ENCODE measurements around the gene RFNG. TPM values are rescaled to one million over a fixed set of nuclear protein-coding genes. Genes with fewer than 3 reads are reported as not detected.

RFNG gene
- total and polyA plus RNA-seq, 9 donors: 20.9 to 61.3 (median 44.7) TPM

GRCh38 chr17:82097184-82097918 lies 45.7 kb upstream of the RFNG start:
- no peak for TF ChIP-seq EP300 (IDR thresholded peaks at IDR 0.05)
- TF ChIP-seq, protein P1, sequence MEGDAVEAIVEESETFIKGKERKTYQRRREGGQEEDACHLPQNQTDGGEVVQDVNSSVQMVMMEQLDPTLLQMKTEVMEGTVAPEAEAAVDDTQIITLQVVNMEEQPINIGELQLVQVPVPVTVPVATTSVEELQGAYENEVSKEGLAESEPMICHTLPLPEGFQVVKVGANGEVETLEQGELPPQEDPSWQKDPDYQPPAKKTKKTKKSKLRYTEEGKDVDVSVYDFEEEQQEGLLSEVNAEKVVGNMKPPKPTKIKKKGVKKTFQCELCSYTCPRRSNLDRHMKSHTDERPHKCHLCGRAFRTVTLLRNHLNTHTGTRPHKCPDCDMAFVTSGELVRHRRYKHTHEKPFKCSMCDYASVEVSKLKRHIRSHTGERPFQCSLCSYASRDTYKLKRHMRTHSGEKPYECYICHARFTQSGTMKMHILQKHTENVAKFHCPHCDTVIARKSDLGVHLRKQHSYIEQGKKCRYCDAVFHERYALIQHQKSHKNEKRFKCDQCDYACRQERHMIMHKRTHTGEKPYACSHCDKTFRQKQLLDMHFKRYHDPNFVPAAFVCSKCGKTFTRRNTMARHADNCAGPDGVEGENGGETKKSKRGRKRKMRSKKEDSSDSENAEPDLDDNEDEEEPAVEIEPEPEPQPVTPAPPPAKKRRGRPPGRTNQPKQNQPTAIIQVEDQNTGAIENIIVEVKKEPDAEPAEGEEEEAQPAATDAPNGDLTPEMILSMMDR (IDR thresholded peaks at IDR 0.05): peak in 1 of 3 donors; percentile 9
- peak; percentile 37 to 74 (median 64) for DNase-seq
- WGBS, 3 donors: 1 to 3% (median 1%) methylated on average over 37 to 77 of the region's 77 CpGs
- Histone ChIP-seq H3K4me1 (ENCODE audit: insufficient read depth) (peaks cover 8% of the 10 kb centered on the region), H3K36me3 (no peaks in the 10 kb centered on the region), H3K4me3 (peak overlapping the region; percentile 72), H3K9me3 (no peaks in the 10 kb centered on the region), H3K27ac (peak overlapping the region; percentile 96 to 98), H3K27me3 (no peaks in the 10 kb centered on the region)
- intact Hi-C loops (cut with DNase I): no loop called here

GRCh38 chr17:82096709-82097183 lies 45.1 kb upstream of the RFNG start:
- DNase-seq: peak in 1 of 5 donors; percentile 11
- no peak for TF ChIP-seq EP300 (IDR thresholded peaks at IDR 0.05)
- Histone ChIP-seq H3K4me1 (ENCODE audit: insufficient read depth) (peaks cover 8% of the 10 kb centered on the region), H3K27me3 (no peaks in the 10 kb centered on the region), H3K36me3 (no peaks in the 10 kb centered on the region), H3K27ac (peak overlapping the region in 1 of 2 donors; percentile 98), H3K9me3 (no peaks in the 10 kb centered on the region), H3K4me3 (peak overlapping the region; percentile 72)
- intact Hi-C loops (cut with DNase I): no loop called here
- 43 to 58% (median 45%) methylated on average over 6 to 8 of the region's 8 CpGs for WGBS, 3 donors

DNA sequence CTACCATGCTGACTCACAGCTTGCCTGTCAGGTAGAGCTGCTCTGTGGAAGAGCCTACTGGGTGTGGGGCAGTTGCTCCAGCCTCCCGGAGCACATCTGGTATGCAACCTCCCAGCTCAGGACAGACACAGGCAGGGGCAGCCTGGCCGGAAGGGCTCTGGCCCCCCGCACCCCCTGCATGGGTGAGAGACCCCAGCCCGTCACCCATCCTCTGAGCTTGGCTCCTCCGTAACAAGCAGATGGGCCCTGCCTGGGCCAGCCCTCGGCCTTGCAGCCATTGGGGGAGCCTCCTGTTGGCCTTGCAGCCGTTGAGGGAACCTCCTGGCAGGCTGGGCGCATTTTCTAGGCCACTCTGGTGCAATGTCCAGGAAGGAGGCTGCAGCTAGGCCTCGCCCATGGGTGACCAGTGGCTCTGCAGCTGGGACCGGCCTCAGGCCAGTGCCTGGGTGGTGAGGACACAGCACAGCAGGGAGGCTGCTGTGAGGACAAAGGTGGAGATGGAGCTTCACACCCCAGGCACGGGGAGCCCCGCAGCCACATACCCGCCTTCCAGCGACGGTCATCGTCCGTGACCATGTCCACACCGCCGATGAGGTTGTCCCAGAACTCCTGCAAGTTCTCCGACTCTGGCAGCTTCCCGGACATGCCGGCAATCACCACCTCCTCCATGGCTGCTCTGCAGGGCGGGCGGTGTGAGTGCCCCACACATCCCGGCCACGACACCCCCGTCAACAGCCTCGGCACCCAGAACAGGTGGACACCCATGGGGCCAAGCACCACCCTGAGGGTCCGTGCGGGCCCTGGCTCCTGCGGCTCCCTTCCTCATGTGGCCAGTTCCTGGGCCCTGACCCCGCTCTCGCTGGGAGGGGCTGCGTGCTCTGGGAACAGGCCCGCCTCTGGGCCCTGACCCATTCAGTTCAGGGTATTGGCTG lies 44.4 kb upstream of the RFNG start:
- Histone ChIP-seq H3K27ac (no peak overlapping the region), H3K4me3 (no peak overlapping the region), H3K27me3 (no peaks in the 10 kb centered on the region), H3K9me3 (no peaks in the 10 kb centered on the region), H3K4me1 (ENCODE audit: insufficient read depth) (peaks cover 8% of the 10 kb centered on the region), H3K36me3 (no peaks in the 10 kb centered on the region)
- 83 to 89% (median 84%) methylated on average over 27 to 35 of the region's 35 CpGs for WGBS, 3 donors
- DNase-seq: peak; percentile 16 to 49 (median 36)
- TF ChIP-seq POLR2A (IDR thresholded peaks at IDR 0.05) (no peak), EP300 (IDR thresholded peaks at IDR 0.05) (no peak)
- TF ChIP-seq, protein P1 (IDR thresholded peaks at IDR 0.05): no peak
- intact Hi-C loops (cut with DNase I): no loop called here

DNA sequence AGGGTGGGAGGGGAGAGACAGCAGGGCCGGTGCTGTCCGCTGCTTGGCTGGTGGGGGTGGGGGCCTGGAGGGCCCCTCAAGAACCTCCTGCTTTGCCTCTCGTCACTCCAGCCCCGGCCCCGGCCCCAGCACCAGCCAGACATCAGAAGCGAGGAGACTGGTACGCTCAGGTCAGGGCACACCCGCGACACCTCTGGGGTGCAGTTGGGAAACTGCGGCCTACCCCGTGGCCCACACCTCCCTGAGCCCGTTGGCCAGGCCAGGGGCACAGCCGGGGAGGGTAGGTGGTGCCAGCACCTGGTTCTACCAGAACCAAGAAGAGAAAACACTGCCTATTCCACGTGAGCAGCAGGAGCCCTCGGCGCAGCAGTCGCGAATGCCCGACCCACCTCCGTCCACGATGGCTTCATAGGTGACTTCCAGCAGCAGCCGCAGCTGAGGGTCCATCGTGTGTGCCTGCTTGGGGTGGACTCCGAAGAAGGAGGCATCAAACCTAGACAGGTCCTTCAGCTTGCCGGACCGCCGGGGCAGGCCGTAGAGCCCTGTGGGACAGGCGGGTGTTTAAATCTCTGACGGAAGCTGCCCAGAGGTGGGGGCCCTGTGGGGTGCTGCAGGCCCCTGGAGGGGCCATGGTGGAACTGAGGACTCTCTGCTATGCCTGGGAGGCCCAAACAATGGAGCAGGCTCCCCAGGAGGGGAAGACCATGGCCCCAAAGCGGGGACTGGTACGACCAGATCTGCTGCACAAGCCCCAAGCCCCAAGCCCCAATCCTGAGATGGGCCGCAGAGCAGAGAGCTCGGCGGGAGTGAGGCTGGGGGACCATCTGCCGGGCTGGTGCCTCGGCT lies 43.5 kb upstream of the RFNG start:
- no peaks in the 10 kb centered on the region for H3K9me3 ChIP-seq
- DNase-seq: peak in 4 of 5 donors; percentile 16 to 37 (median 30)
- H3K27ac ChIP-seq: no peak overlapping the region
- H3K4me3 ChIP-seq: no peak overlapping the region
- H3K27me3 ChIP-seq: no peaks in the 10 kb centered on the region
- 86 to 87% (median 87%) methylated on average over 33 to 37 of the region's 37 CpGs for WGBS, 3 donors
- intact Hi-C loops (cut with DNase I): no loop called here
- TF ChIP-seq, protein P1 (IDR thresholded peaks at IDR 0.05): no peak
- TF ChIP-seq POLR2A (IDR thresholded peaks at IDR 0.05) (no peak), EP300 (IDR thresholded peaks at IDR 0.05) (no peak)
- H3K36me3 ChIP-seq: no peaks in the 10 kb centered on the region
- H3K4me1 ChIP-seq (ENCODE audit: insufficient read depth): peaks cover 8% of the 10 kb centered on the region
